B cell (primary cell): Measurements from ENCODE around the gene ADGRA3. TPM values are rescaled to one million over a fixed set of nuclear protein-coding genes. Genes with fewer than 3 reads are reported as not detected.

Experiments
- ATAC-seq: fragments of 200-7000 bp; cut with Tn5 transposase; one replicate; pipeline ENCODE4 v1.10.0; 2021; ENCODE audit warnings: low read depth, mild to moderate bottlenecking, moderate number of reproducible peaks, moderate library complexity
- CTCF ChIA-PET: fragments of 350-600 bp; sonication (Branson Sonifier 250); formaldehyde crosslinking; loops from one replicate; lab custom pipeline; 2021; ENCODE audit warnings: antibody characterized with exemption, inconsistent platforms; lab: Charles Lee
- POLR2A ChIA-PET: fragments of 350-600 bp; sonication (Branson Sonifier 250); formaldehyde crosslinking; loops from one replicate; lab custom pipeline; 2021; ENCODE audit warnings: antibody characterized with exemption; lab: Charles Lee
- DNase-seq: peaks from one replicate; pipeline ENCODE4 v3.0.0; 2013
- H2AFZ ChIP-seq: 2 replicates; pipeline ENCODE4 v1.6.1; 2012; ENCODE audit warnings: mild to moderate bottlenecking, low read depth, low read length; ENCODE audit not compliant: insufficient read depth, poor library complexity, severe bottlenecking
- H3K27ac ChIP-seq, 2 donors: 1 replicate in 1 of 2; 2 replicates in 1 of 2; pipeline ENCODE4 v1.5.1; 2012 to 2013; ENCODE audit warnings: low read length in 2 of 2, mild to moderate bottlenecking in 2 of 2, moderate library complexity in 1 of 2
- H3K27me3 ChIP-seq, 4 experiments: fragments of 200-600 bp in 1 of 4; sonication (generic) in 1 of 4; replicated peaks in 1 of 4; 1 replicate in 2 of 4; 2 replicates in 2 of 4; pipeline versions ENCODE4 v1.6.1 to v1.7.0; 2013 to 2016; ENCODE audit warnings: low read length in 3 of 4, mild to moderate bottlenecking in 2 of 4, mixed read lengths in 1 of 4, moderate library complexity in 1 of 4; ENCODE audit not compliant: insufficient read depth in 4 of 4, control insufficient read depth in 3 of 4; ENCODE audit errors: control extremely low read depth in 1 of 4
- H3K36me3 ChIP-seq, 2 experiments: replicated peaks in 1 of 2; 1 replicate in 1 of 2; 2 replicates in 1 of 2; pipeline versions ENCODE4 v1.6.1 to v1.7.1; 2013; ENCODE audit warnings: low read length in 1 of 2; ENCODE audit not compliant: insufficient read depth in 2 of 2, control insufficient read depth in 1 of 2; ENCODE audit errors: control extremely low read depth in 1 of 2, extremely low read depth in 1 of 2
- H3K4me1 ChIP-seq, 2 donors: fragments of 200-600 bp in 1 of 2; sonication (generic) in 1 of 2; 1 replicate in 1 of 2; 2 replicates in 1 of 2; pipeline versions ENCODE4 v1.5.1 to v1.6.1; 2013 to 2017; ENCODE audit warnings: low read length in 2 of 2; ENCODE audit not compliant: control insufficient read depth in 2 of 2, insufficient read depth in 2 of 2
- H3K4me2 ChIP-seq: replicated peaks from 2 replicates; pipeline ENCODE3; 2012; ENCODE audit warnings: mild to moderate bottlenecking, low read depth, low read length; ENCODE audit not compliant: poor library complexity, severe bottlenecking
- H3K4me3 ChIP-seq, 5 experiments: fragments of 200-600 bp in 1 of 5; sonication (generic) in 1 of 5; 1 replicate in 3 of 5; 2 replicates in 2 of 5; pipeline versions ENCODE4 v1.5.1 to v1.7.0; 2011 to 2016; ENCODE audit warnings: low read length in 4 of 5, mild to moderate bottlenecking in 4 of 5, low read depth in 2 of 5, control low read depth in 1 of 5, moderate library complexity in 1 of 5; ENCODE audit not compliant: insufficient read depth in 1 of 5; ENCODE audit errors: control extremely low read depth in 1 of 5, extremely low read depth in 1 of 5
- H3K79me2 ChIP-seq: fragments of 200-600 bp; sonication (generic); one replicate; pipeline ENCODE4 v1.6.0; 2016; ENCODE audit warnings: low read length; ENCODE audit not compliant: control insufficient read depth, insufficient read depth
- H3K9ac ChIP-seq: fragments of 200-600 bp; sonication (generic); 2 replicates; pipeline ENCODE4 v1.6.1; 2017; ENCODE audit warnings: mild to moderate bottlenecking, low read length, moderate library complexity
- H3K9me3 ChIP-seq, 3 donors: one replicate each; pipeline versions ENCODE4 v1.6.1 to v1.7.1; 2013; ENCODE audit warnings: low read length in 2 of 3; ENCODE audit not compliant: control insufficient read depth in 2 of 3, insufficient read depth in 1 of 3; ENCODE audit errors: control extremely low read depth in 1 of 3
- H4K20me1 ChIP-seq: 2 replicates; pipeline ENCODE4 v1.6.0; 2012; ENCODE audit warnings: mild to moderate bottlenecking, low read length; ENCODE audit not compliant: insufficient read depth, control insufficient read depth, poor library complexity, severe bottlenecking
- H3K27ac Mint-ChIP-seq: one replicate; pipeline ENCODE4 v1.8.0; 2021; ENCODE audit warnings: mixed read lengths
- H3K27me3 Mint-ChIP-seq: one replicate; pipeline ENCODE4 v1.8.0; 2021; ENCODE audit warnings: mixed read lengths
- H3K4me1 Mint-ChIP-seq: one replicate; pipeline ENCODE4 v1.8.0; 2021; ENCODE audit warnings: mixed read lengths
- H3K4me3 Mint-ChIP-seq: one replicate; pipeline ENCODE4 v1.8.0; 2021; ENCODE audit warnings: mixed read lengths
- H3K9me3 Mint-ChIP-seq: one replicate; pipeline ENCODE4 v1.8.0; 2022; ENCODE audit warnings: mixed read lengths; ENCODE audit not compliant: insufficient read depth
- CTCF ChIP-seq: fragments of 200-600 bp; IDR thresholded peaks from one replicate; pipeline ENCODE4 v1.8.0; 2022; ENCODE audit warnings: antibody characterized with exemption, mild to moderate bottlenecking
- EZH2 ChIP-seq: IDR thresholded peaks from 2 replicates; pipeline ENCODE4 v1.6.1; 2012; ENCODE audit warnings: borderline replicate concordance, low read depth, mild to moderate bottlenecking, moderate library complexity, low read length; ENCODE audit not compliant: insufficient read depth, poor library complexity, severe bottlenecking
- WGBS: methylation state at CpG from one replicate; pipeline ENCODE4 v1.1.5; 2013; ENCODE audit warnings: missing lambda C conversion rate; ENCODE audit not compliant: insufficient coverage; 5-methylcytosine and 5-hydroxymethylcytosine counted together
- intact Hi-C: fragments of 100-400 bp; cut with micrococcal nuclease; formaldehyde crosslinking; loops from one replicate; pipeline ENCODE4 v1.10.0; 2022
- polyA plus RNA-seq: library from polyadenylated mRNA; depleted of rRNA; stranded (reverse); fragments of >200 nt; gene quantifications from 2 replicates; pipeline ENCODE4 v1.2.3, GENCODE V29; 2012
- total RNA-seq, 2 donors: library from RNA; stranded (reverse); fragments of 120-200 nt in 1 of 2; gene quantifications; 1 replicate in 1 of 2; 2 replicates in 1 of 2; pipeline versions ENCODE4 v1.2.3 to v1.2.4, GENCODE V29; 2013 to 2022

ADGRA3 gene
- total and polyA plus RNA-seq, 2 donors (not counting 1 experiment from before 2014, with no cell fraction given), result 0.25 TPM; not detected in 1

DNA sequence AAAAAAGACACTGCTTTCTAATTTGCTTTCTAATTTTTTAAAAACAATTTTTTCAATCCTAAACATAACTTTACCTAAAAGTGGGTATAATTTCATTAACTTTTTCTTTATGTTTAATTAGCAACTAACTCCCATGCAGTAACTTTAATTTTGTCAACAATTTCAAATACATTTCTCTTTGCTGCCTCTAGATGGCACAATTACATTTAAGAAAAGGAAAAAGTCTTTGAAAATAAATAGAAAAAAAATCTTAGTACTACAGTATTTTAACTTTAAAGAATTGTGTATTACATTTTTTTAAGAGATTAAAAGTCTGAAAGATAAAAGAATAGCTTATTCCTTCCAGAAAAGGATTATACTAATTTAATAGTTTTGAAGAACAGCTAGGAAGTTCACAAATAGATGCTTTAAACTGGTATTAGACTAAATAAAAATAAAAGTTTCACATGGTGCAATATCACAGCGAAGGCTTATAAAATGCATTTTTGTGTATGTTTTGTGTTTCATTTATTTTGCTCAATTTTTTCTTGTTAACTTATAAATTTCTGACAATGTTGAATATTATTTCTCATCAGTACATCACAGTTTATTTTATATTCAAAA, 105.1 kb downstream of the ADGRA3 start:
- Histone ChIP-seq H3K36me3 (no peaks in the 10 kb centered on the region), H3K27me3 (no peaks in the 10 kb centered on the region), H3K4me2 (no peak overlapping the region), H3K27ac (no peak overlapping the region), H4K20me1 (no peaks in the 10 kb centered on the region), H3K4me3 (no peak overlapping the region), H3K79me2 (no peaks in the 10 kb centered on the region), H3K4me1 (no peaks in the 10 kb centered on the region), H3K9me3 (no peaks in the 10 kb centered on the region), H3K9ac (no peak overlapping the region), H2AFZ (no peak overlapping the region)
- WGBS, result no CpG with 5 or more reads among the region's 1 CpG
- no peaks in the 10 kb centered on the region for H3K9me3 Mint-ChIP-seq
- H3K27me3 Mint-ChIP-seq, result no peaks in the 10 kb centered on the region
- intact Hi-C loops, result loop anchor here (10.0 kb wide), 1 partner anchor 2004 kb away; no protein-coding TSS in a partner anchor
- ChIA-PET POLR2A (no interaction called here), CTCF (interaction anchor here (0.7 to 1.7 kb wide), 4 partner anchors 10 to 280 kb away, joined by 3 to 4 read pairs (median 4); no protein-coding TSS in a partner anchor)
- ATAC-seq (no peak), DNase-seq (no peak)
- no peak overlapping the region for H3K27ac Mint-ChIP-seq
- no peak overlapping the region for H3K4me3 Mint-ChIP-seq
- no peak for TF ChIP-seq EZH2
- peak; percentile 74 for TF ChIP-seq CTCF
- H3K4me1 Mint-ChIP-seq, result no peaks in the 10 kb centered on the region

- ChIA-PET CTCF (interaction anchor here (0.6 to 0.9 kb wide), 2 partner anchors 21 to 1769 kb away, joined by 3 read pairs; no protein-coding TSS in a partner anchor), POLR2A (no interaction called here)
- no peaks in the 10 kb centered on the region for H3K4me1 ChIP-seq
- no peaks in the 10 kb centered on the region for H4K20me1 ChIP-seq
- ATAC-seq (no peak), DNase-seq (no peak)
- intact Hi-C loops, result loop anchor here (10.0 kb wide), 1 partner anchor 286 kb away; the partner anchor contains the start of gene GBA3
- no peak overlapping the region for H3K27ac ChIP-seq
- H3K4me3 Mint-ChIP-seq, result no peak overlapping the region
- no peaks in the 10 kb centered on the region for H3K9me3 Mint-ChIP-seq
- H3K27me3 Mint-ChIP-seq, result no peaks in the 10 kb centered on the region
- H3K4me1 Mint-ChIP-seq, result no peaks in the 10 kb centered on the region
- no peak overlapping the region for H3K4me2 ChIP-seq
- H3K9ac ChIP-seq, result no peak overlapping the region
- no peaks in the 10 kb centered on the region for H3K27me3 ChIP-seq
- 60% methylated on average over 1 of the region's 1 CpG for WGBS
- TF ChIP-seq EZH2 (no peak), CTCF (no peak)
- H3K4me3 ChIP-seq, result no peak overlapping the region
- no peaks in the 10 kb centered on the region for H3K9me3 ChIP-seq
- H3K27ac Mint-ChIP-seq, result no peak overlapping the region
- H3K36me3 ChIP-seq, result no peaks in the 10 kb centered on the region
- no peaks in the 10 kb centered on the region for H3K79me2 ChIP-seq
- no peak overlapping the region for H2AFZ ChIP-seq
Observed at GRCh38 chr4:22408474-22408873, 107.4 kb downstream of the ADGRA3 start.
